ENCODE measurements around the gene ALPI. TPM values are rescaled to one million over a fixed set of nuclear protein-coding genes. Genes with fewer than 3 reads are reported as not detected.

ALPI gene
- total and polyA plus RNA-seq, 2 donors (not counting 1 experiment from before 2014, with no cell fraction given) = not detected

GRCh38 chr2:232480201-232481190 lies 24.5 kb downstream of the ALPI start:
- H4K20me1 ChIP-seq (ENCODE audit: control insufficient read depth, extremely low read depth, insufficient read depth, low read length) = no peaks in the 10 kb centered on the region
- no peak for TF ChIP-seq EZH2 (IDR thresholded peaks at IDR 0.05; ENCODE audit: low read length, missing control alignments)
- TF ChIP-seq, protein P1, sequence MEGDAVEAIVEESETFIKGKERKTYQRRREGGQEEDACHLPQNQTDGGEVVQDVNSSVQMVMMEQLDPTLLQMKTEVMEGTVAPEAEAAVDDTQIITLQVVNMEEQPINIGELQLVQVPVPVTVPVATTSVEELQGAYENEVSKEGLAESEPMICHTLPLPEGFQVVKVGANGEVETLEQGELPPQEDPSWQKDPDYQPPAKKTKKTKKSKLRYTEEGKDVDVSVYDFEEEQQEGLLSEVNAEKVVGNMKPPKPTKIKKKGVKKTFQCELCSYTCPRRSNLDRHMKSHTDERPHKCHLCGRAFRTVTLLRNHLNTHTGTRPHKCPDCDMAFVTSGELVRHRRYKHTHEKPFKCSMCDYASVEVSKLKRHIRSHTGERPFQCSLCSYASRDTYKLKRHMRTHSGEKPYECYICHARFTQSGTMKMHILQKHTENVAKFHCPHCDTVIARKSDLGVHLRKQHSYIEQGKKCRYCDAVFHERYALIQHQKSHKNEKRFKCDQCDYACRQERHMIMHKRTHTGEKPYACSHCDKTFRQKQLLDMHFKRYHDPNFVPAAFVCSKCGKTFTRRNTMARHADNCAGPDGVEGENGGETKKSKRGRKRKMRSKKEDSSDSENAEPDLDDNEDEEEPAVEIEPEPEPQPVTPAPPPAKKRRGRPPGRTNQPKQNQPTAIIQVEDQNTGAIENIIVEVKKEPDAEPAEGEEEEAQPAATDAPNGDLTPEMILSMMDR (conservative IDR thresholded peaks at IDR 0.05 in 1 of 2, IDR thresholded peaks at IDR 0.05 in 1 of 2; ENCODE audit: low read depth in 1 of 2, low read length in 2 of 2) = no peak
- H3K27me3 ChIP-seq (ENCODE audit: control insufficient read depth, insufficient read depth, low read length) = peaks cover 7% of the 10 kb centered on the region
- no peaks in the 10 kb centered on the region for H3K9me3 ChIP-seq (ENCODE audit: control insufficient read depth, insufficient read depth, low read depth, low read length)
- H3K9ac ChIP-seq (ENCODE audit: insufficient read depth, low read length) = no peak overlapping the region
- no peak for DNase-seq (ENCODE audit: low read depth in 2 of 2)
- H3K4me3 ChIP-seq (replicated peaks in 1 of 4; ENCODE audit: control extremely low read depth in 1 of 4, insufficient read depth in 1 of 4, low read depth in 3 of 4, low read length in 4 of 4) = no peak overlapping the region
- no peak overlapping the region for H3K4me2 ChIP-seq (ENCODE audit: extremely low read depth, insufficient read depth, low read length)
- H3K27ac ChIP-seq (ENCODE audit: insufficient read depth, low read length) = no peak overlapping the region
- no peaks in the 10 kb centered on the region for H3K79me2 ChIP-seq (ENCODE audit: control insufficient read depth, insufficient read depth, low read length)
- no peak overlapping the region for H2AFZ ChIP-seq (ENCODE audit: low read length)
- no peaks in the 10 kb centered on the region for H3K4me1 ChIP-seq (ENCODE audit: control insufficient read depth, extremely low read depth, insufficient read depth, low read length)
- no peaks in the 10 kb centered on the region for H3K36me3 ChIP-seq (ENCODE audit: control insufficient read depth, insufficient read depth, low read length)

- no peaks in the 10 kb centered on the region for H3K9me3 ChIP-seq (ENCODE audit: control insufficient read depth, insufficient read depth, low read depth, low read length)
- no peaks in the 10 kb centered on the region for H3K79me2 ChIP-seq (ENCODE audit: control insufficient read depth, insufficient read depth, low read length)
- no peaks in the 10 kb centered on the region for H4K20me1 ChIP-seq (ENCODE audit: control insufficient read depth, extremely low read depth, insufficient read depth, low read length)
- H3K9ac ChIP-seq (ENCODE audit: insufficient read depth, low read length) = no peak overlapping the region
- TF ChIP-seq, protein P1 (conservative IDR thresholded peaks at IDR 0.05 in 1 of 2, IDR thresholded peaks at IDR 0.05 in 1 of 2; ENCODE audit: low read depth in 1 of 2, low read length in 2 of 2) = no peak
- TF ChIP-seq EZH2 (IDR thresholded peaks at IDR 0.05; ENCODE audit: low read length, missing control alignments) = no peak
- no peak for DNase-seq (ENCODE audit: low read depth in 2 of 2)
- H3K27me3 ChIP-seq (ENCODE audit: control insufficient read depth, insufficient read depth, low read length) = peaks cover 10% of the 10 kb centered on the region
- H3K4me2 ChIP-seq (ENCODE audit: extremely low read depth, insufficient read depth, low read length) = no peak overlapping the region
- H3K27ac ChIP-seq (ENCODE audit: insufficient read depth, low read length) = no peak overlapping the region
- H3K4me3 ChIP-seq (replicated peaks in 1 of 4; ENCODE audit: control extremely low read depth in 1 of 4, insufficient read depth in 1 of 4, low read depth in 3 of 4, low read length in 4 of 4) = no peak overlapping the region
- no peak overlapping the region for H2AFZ ChIP-seq (ENCODE audit: low read length)
- H3K36me3 ChIP-seq (ENCODE audit: control insufficient read depth, insufficient read depth, low read length) = no peaks in the 10 kb centered on the region
- H3K4me1 ChIP-seq (ENCODE audit: control insufficient read depth, extremely low read depth, insufficient read depth, low read length) = no peaks in the 10 kb centered on the region
These were observed 25.6 kb downstream of the ALPI start for GRCh38 chr2:232481322-232482140.

All from fibroblast of lung (primary cell).